Lung (tissue), 12 donors: Measurements from ENCODE around the gene CHRM3. TPM values are rescaled to one million over a fixed set of nuclear protein-coding genes. Genes with fewer than 3 reads are reported as not detected.

Source experiments
- ATAC-seq: fragments of 200-7000 bp; cut with Tn5 transposase; one replicate; pipeline ENCODE4 v1.9.1; 2020; ENCODE audit warnings: moderate number of reproducible peaks; ENCODE audit not compliant: insufficient read depth, low FRiP score
- DNase-seq, 3 donors: peaks; one replicate each; pipeline ENCODE4 v3.0.0-alpha.2; 2013 to 2017
- H3K27ac ChIP-seq, 2 donors: one replicate each; pipeline ENCODE4 v1.5.1; 2013; ENCODE audit warnings: mild to moderate bottlenecking in 2 of 2, moderate library complexity in 2 of 2, control low read depth in 1 of 2, inconsistent platforms in 1 of 2, low read depth in 1 of 2, low read length in 1 of 2
- H3K27me3 ChIP-seq, 3 donors: one replicate each; pipeline ENCODE4 v1.5.1; 2013; ENCODE audit warnings: low read length in 2 of 3; ENCODE audit not compliant: control insufficient read depth in 3 of 3, insufficient read depth in 3 of 3
- H3K36me3 ChIP-seq, 4 donors: one replicate each; pipeline ENCODE4 v1.5.1; 2013; ENCODE audit warnings: low read length in 4 of 4, mild to moderate bottlenecking in 1 of 4, moderate library complexity in 1 of 4; ENCODE audit not compliant: control insufficient read depth in 4 of 4, insufficient read depth in 4 of 4
- H3K4me1 ChIP-seq, 5 donors: one replicate each; pipeline ENCODE4 v1.5.1; 2013; ENCODE audit warnings: low read length in 5 of 5, mild to moderate bottlenecking in 2 of 5, moderate library complexity in 1 of 5; ENCODE audit not compliant: control insufficient read depth in 5 of 5, insufficient read depth in 5 of 5
- H3K4me3 ChIP-seq: one replicate; pipeline ENCODE4 v1.5.1; 2013; ENCODE audit warnings: mild to moderate bottlenecking, control low read depth, moderate library complexity
- H3K9ac ChIP-seq, 2 donors: one replicate each; pipeline ENCODE4 v1.5.1; 2013; ENCODE audit warnings: low read length in 2 of 2, control low read depth in 1 of 2; ENCODE audit not compliant: insufficient read depth in 1 of 2
- H3K9me3 ChIP-seq, 4 donors: one replicate each; pipeline ENCODE4 v1.5.1; 2013; ENCODE audit warnings: low read length in 3 of 4, mild to moderate bottlenecking in 1 of 4, moderate library complexity in 1 of 4; ENCODE audit not compliant: control insufficient read depth in 4 of 4, insufficient read depth in 3 of 4
- WGBS, 2 donors: extraction: QIAGEN DNeasy Blood & Tissue Kit; methylation state at CpG; one replicate each; pipeline ENCODE4 v1.1.7; 2013; 5-methylcytosine and 5-hydroxymethylcytosine counted together
- polyA plus RNA-seq, 2 donors: library from polyadenylated mRNA; stranded (reverse); fragments of 200-250 nt; gene quantifications; one replicate each; pipeline ENCODE4 v1.2.1, GENCODE V29; 2013
- total RNA-seq, 2 donors: library from RNA; depleted of rRNA in 1 of 2; stranded (reverse); fragments of >200 nt in 1 of 2; gene quantifications; one replicate each; pipeline ENCODE4 v1.2.1, GENCODE V29; 2014 to 2021
- TF ChIP-seq, protein P1 (sequence below): IDR thresholded peaks from 2 replicates; pipeline ENCODE4 v1.5.1; 2012; ENCODE audit warnings: mild to moderate bottlenecking; ENCODE audit errors: control extremely low read depth, extremely low read depth
- donor health status: control.
- donor health status: control.
- donor health status: Bipolar disorder and iron deficiency.
- donor health status: healthy.
- donor health status: DM: yes; HTN: yes; CAD: no.

CHRM3 gene
- total and polyA plus RNA-seq, 4 donors, result 0.91 to 9.2 (median 4.3) TPM

DNA sequence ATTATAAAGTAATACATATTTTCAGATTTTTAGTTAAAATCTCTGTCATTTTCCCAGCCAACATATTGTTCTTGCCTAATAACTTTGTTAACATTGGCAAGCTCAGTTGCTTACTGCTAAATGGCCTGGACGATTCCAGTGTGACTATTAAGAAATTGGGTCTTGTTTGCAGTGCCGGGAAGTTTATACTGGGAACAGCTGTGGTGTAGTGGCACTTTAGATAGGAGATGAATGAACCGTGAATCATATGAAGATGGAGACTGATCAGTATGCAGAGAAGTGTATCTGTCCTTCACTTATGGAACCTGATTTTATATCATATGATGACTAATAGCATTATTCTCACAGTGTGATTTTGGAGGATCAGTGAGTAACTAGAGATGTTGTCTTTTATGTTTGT lies 3.3 kb downstream of the CHRM3 start:
- ATAC-seq, result no peak
- Histone ChIP-seq H3K4me1 (peaks cover 0 to 26% (median 10%) of the 10 kb centered on the region in 5 donors), H3K9ac (no peak overlapping the region), H3K4me3 (no peak overlapping the region), H3K9me3 (peaks cover 0 to 2% (median 0%) of the 10 kb centered on the region in 4 donors), H3K36me3 (no peaks in the 10 kb centered on the region), H3K27me3 (peaks cover 0 to 65% (median 61%) of the 10 kb centered on the region in 3 donors), H3K27ac (no peak overlapping the region)
- DNase-seq, result peak in 1 of 3 donors; percentile 13
- 34 to 69% methylated on average over 3 of the region's 3 CpGs for WGBS, 2 donors
- TF ChIP-seq, protein P1, sequence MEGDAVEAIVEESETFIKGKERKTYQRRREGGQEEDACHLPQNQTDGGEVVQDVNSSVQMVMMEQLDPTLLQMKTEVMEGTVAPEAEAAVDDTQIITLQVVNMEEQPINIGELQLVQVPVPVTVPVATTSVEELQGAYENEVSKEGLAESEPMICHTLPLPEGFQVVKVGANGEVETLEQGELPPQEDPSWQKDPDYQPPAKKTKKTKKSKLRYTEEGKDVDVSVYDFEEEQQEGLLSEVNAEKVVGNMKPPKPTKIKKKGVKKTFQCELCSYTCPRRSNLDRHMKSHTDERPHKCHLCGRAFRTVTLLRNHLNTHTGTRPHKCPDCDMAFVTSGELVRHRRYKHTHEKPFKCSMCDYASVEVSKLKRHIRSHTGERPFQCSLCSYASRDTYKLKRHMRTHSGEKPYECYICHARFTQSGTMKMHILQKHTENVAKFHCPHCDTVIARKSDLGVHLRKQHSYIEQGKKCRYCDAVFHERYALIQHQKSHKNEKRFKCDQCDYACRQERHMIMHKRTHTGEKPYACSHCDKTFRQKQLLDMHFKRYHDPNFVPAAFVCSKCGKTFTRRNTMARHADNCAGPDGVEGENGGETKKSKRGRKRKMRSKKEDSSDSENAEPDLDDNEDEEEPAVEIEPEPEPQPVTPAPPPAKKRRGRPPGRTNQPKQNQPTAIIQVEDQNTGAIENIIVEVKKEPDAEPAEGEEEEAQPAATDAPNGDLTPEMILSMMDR, result no peak

DNA sequence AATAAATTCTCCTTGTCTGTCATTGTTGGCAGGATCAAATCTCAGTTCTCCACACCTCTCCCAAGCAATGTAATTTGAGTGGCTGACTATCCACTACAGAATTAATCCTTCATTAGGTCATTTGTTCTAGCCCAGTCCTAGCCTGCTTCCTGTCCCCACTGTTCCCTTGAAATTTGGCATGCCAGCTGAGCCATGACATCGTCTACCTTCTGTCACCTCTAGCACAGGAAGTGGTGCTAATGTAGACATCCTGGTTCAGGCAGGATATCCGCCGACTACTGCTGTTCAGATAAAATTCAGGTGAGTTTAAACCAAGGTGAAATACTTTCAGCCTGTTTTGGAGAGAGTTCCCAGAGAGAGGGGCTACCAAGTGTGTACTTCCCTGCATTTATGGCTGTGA lies 5.9 kb downstream of the CHRM3 start:
- ATAC-seq (no peak), DNase-seq (peak in 1 of 3 donors; percentile 17)
- Histone ChIP-seq H3K4me1 (peaks cover 0 to 10% (median 1%) of the 10 kb centered on the region in 5 donors), H3K27ac (no peak overlapping the region), H3K4me3 (no peak overlapping the region), H3K36me3 (no peaks in the 10 kb centered on the region), H3K27me3 (peaks cover 0 to 59% (median 46%) of the 10 kb centered on the region in 3 donors), H3K9ac (no peak overlapping the region), H3K9me3 (peaks cover 0 to 2% (median 0%) of the 10 kb centered on the region in 4 donors)
- TF ChIP-seq, protein P1, result no peak
- WGBS, 2 donors, result 35 to 48% methylated on average over 3 of the region's 3 CpGs

DNA sequence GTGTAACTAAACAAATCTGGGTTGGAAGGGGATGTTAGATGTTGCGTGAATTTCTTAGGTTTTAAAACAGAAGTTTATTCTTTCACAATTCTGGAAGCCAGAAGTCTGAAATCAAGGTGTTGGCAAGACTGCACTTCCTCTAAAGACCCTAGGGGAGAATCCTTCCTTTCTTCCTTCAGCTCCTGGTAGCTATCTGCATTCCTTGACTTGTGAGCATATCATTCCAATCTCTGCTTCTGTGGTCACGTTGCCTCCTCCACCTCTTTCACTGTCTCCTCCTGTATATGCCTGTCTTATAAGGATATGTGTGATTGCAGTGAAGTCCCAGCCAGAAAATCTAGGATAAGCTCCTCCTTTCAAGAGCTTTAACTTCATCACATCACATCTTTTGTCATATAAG lies 7.7 kb downstream of the CHRM3 start:
- Histone ChIP-seq H3K27ac (no peak overlapping the region), H3K4me1 (peaks cover 0 to 4% (median 0%) of the 10 kb centered on the region in 5 donors), H3K9ac (no peak overlapping the region), H3K9me3 (peaks cover 0 to 2% (median 0%) of the 10 kb centered on the region in 4 donors), H3K36me3 (no peaks in the 10 kb centered on the region), H3K4me3 (no peak overlapping the region), H3K27me3 (peaks cover 0 to 40% (median 27%) of the 10 kb centered on the region in 3 donors)
- TF ChIP-seq, protein P1, result no peak
- WGBS, 2 donors, result 49 to 57% methylated on average over 2 of the region's 2 CpGs
- no peak for ATAC-seq
- no peak for DNase-seq

DNA sequence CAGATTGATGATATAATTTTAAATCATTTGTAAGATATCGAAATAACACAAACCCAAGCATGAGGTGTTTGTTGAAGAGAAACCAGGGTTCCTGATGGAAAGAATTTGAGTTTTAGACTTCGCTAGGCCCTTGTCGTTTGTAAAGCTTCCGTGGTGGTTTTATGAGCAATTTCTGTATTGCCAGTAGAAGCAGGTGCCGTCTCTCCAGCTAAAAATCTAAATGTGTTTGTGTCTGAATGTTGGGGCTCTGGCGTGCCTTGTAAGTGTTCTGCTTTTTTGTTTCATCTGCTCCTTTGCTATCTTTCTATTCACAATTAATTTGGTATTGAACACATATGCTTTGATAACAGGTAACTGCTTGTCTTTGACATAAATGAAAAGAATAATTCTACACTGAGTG lies 27.5 kb downstream of the CHRM3 start:
- WGBS, 2 donors, result 49 to 71% methylated on average over 6 of the region's 6 CpGs
- H3K36me3 ChIP-seq, result no peaks in the 10 kb centered on the region
- ATAC-seq (no peak), DNase-seq (no peak)
- no peaks in the 10 kb centered on the region for H3K4me1 ChIP-seq
- H3K27ac ChIP-seq, result no peak overlapping the region
- no peak overlapping the region for H3K9ac ChIP-seq
- H3K4me3 ChIP-seq, result no peak overlapping the region
- TF ChIP-seq, protein P1, result no peak
- H3K9me3 ChIP-seq, result no peaks in the 10 kb centered on the region
- H3K27me3 ChIP-seq, result no peaks in the 10 kb centered on the region
